Measurements from ENCODE around the gene ABRAXAS1.

ABRAXAS1 gene

GRCh38 chr4:83449009-83449408, 35.9 kb downstream of the ABRAXAS1 start:
- no peak for DNase-seq

- DNase-seq = no peak
Measured at GRCh38 chr4:83440899-83441298, 44.0 kb downstream of the ABRAXAS1 start.

DNA sequence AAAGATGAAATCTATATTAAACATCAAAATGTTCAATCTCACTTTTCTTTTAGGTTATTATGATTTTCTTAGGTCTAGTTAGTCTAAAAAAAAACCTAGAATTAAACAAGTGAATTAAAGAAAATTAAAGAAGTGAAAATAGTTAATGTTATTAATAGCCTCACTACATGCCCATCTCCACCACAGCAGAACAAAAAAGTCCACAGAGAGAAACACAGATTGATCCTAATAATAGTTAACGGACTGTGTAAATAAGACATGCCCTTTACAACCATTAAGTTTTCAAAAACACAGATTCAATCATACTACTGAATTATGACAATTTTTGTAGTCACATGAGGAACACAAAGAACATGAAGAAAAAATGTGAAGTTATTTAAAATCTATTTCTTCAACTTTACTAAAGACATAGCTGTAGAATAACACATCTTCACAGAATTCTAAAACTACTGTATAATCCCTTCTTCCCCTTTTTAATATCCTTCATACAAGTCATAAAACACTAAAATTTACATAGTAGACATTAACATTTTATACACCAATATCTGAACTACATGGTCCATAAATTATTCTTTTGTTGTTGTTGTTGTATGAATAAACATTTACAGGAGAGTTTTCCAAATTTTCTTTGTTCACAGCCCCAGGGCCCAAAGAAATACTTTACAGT, 44.6 kb downstream of the ABRAXAS1 start:
- no peak for DNase-seq

DNA sequence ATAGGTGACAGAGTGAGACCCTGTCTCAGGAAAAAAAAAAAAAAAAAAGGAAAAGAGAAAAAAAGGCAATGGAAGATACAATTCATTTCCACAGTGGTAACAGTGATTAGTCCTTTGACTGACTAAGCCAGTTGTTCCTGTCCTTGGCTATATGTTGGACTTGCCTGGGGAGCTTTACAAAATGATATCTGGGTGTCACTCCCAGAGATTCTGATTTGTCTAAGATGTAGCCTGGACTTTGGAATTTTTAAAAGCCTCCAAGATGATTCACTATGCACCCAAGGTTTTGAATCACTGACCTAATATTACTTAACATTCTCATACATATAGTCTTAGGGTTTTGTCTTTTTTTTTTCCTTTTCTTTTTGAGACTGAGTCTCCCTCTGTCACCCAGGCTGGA, 46.2 kb downstream of the ABRAXAS1 start:
- DNase-seq = no peak

GRCh38 chr4:83436680-83437079, 48.2 kb downstream of the ABRAXAS1 start:
- no peak for DNase-seq

- DNase-seq = no peak
Measured at GRCh38 chr4:83431200-83431599, 53.7 kb downstream of the ABRAXAS1 start.

DNA sequence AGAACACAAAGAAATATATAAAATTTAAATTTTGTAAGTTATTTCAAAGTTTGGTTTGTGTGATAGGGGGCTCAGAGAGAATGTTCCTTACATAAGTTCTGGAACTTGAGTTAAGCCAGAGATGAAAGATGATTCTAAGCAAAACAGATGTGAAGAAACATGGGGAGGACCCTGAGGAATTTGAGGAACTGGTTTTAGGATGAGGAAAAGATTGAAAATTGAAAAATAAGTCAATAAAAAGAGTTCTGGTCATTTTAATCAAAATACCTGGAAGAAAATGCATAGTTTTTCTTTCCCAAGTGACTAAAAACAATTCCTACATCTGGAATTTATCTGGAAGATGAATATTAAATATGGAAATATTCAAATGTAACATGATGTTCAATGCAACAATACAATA, 66.7 kb downstream of the ABRAXAS1 start:
- no peak for DNase-seq

GRCh38 chr4:83417566-83417965, 67.3 kb downstream of the ABRAXAS1 start:
- DNase-seq = no peak

DNA sequence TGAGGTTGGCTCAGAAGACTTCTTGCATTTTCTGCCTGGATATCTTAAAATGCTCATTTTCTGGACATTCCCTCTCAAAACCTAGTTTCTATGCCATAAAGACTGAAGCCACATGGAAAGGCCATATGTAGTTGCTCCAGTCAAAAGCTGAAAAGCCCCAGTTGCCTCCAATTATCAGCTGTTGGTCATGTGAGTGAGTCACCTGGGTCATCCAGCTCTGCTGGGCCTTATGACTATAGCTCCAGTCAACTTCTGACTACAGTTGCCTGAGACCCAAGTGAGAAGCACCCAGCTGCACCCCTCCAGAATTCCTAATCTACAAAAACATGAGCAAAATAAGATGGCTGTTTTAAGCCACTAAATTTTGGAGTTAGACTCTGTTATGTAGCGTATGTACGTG, 71.2 kb downstream of the ABRAXAS1 start:
- DNase-seq = no peak

Data from activated CD4-positive, CD25-positive, alpha-beta regulatory T cell treated with anti-CD3 and anti-CD28 coated beads, Interleukin-2, amount 50 U/mL, for 72 hours (primary cell).